Measurements from ENCODE around the gene TERB1.

- no peak for TF ChIP-seq CTCF (IDR thresholded peaks at IDR 0.05 in 2 of 3, conservative IDR thresholded peaks at IDR 0.05 in 1 of 3; ENCODE audit: borderline replicate concordance in 1 of 3, insufficient read depth in 1 of 3, low read depth in 2 of 3, low read length in 2 of 3)
- TF ChIP-seq RAD21 (IDR thresholded peaks at IDR 0.05; ENCODE audit: low read depth), result no peak
- TF ChIP-seq ZNF274 (IDR thresholded peaks at IDR 0.05; ENCODE audit: low read depth, low read length), result no peak
- no peak for TF ChIP-seq POLR2A (IDR thresholded peaks at IDR 0.05; ENCODE audit: borderline replicate concordance, extremely low read depth, insufficient read depth, insufficient read length)
- no peak for TF ChIP-seq ATF3 (IDR thresholded peaks at IDR 0.05)
- TF ChIP-seq ELF1 (IDR thresholded peaks at IDR 0.05; ENCODE audit: borderline replicate concordance, low read depth), result no peak
Observed at GRCh38 chr16:66840883-66841282, 39.5 kb upstream of the TERB1 start.
